Stimulated activated CD8-positive, alpha-beta memory T cell treated with anti-CD3 and anti-CD28 coated beads, Interleukin-15, amount 100 ng/mL, for 24 hours (primary cell): ENCODE data around the gene UBE2J2.
"Not testable (repeated sequence)": the region's sequence is repeated elsewhere in the genome, so short reads cannot be mapped to it uniquely, and the experiment has no call there.

Experiments used
- DNase-seq: peaks from one replicate; pipeline ENCODE4 v3.0.0-alpha.2; 2020; ENCODE audit warnings: low read depth

UBE2J2 gene

GRCh38 chr1:1273512-1274298, at the start of gene UBE2J2:
TSS of gene UBE2J2 (minus strand) at chr1:1273854. CDS start at chr1:1267992, 5,862 bp downstream.
- peak; percentile 85 for DNase-seq

GRCh38 chr1:1322952-1323351, 49.3 kb upstream of the UBE2J2 start:
- DNase-seq = no peak

GRCh38 chr1:1322418-1322817, 48.8 kb upstream of the UBE2J2 start:
- DNase-seq = no peak

GRCh38 chr1:1321477-1321876, 47.8 kb upstream of the UBE2J2 start:
- no peak for DNase-seq

- DNase-seq = no peak
These were observed 47.2 kb upstream of the UBE2J2 start for GRCh38 chr1:1320666-1321448.

- no peak for DNase-seq
These were observed 45.9 kb upstream of the UBE2J2 start for GRCh38 chr1:1319646-1319941.

GRCh38 chr1:1318777-1319645, 45.4 kb upstream of the UBE2J2 start:
- DNase-seq = no peak

- DNase-seq = no peak
These were observed 44.5 kb upstream of the UBE2J2 start for GRCh38 chr1:1318131-1318652.

- no peak for DNase-seq
These were observed 43.8 kb upstream of the UBE2J2 start for GRCh38 chr1:1317420-1317819.

GRCh38 chr1:1316199-1316598, 42.5 kb upstream of the UBE2J2 start:
- DNase-seq = not testable (repeated sequence)

GRCh38 chr1:1315435-1315954, 41.8 kb upstream of the UBE2J2 start:
- no peak for DNase-seq

GRCh38 chr1:1314678-1315335, 41.2 kb upstream of the UBE2J2 start:
- DNase-seq = no peak

GRCh38 chr1:1314237-1314586, 40.6 kb upstream of the UBE2J2 start:
- no peak for DNase-seq

- DNase-seq = no peak
These were observed 40.0 kb upstream of the UBE2J2 start for GRCh38 chr1:1313500-1314236.

GRCh38 chr1:1312450-1313314, 39.0 kb upstream of the UBE2J2 start:
- no peak for DNase-seq

GRCh38 chr1:1311107-1312104, 37.8 kb upstream of the UBE2J2 start:
- DNase-seq = no peak

- DNase-seq = no peak
These were observed 36.9 kb upstream of the UBE2J2 start for GRCh38 chr1:1310476-1311053.

- no peak for DNase-seq
These were observed 36.4 kb upstream of the UBE2J2 start for GRCh38 chr1:1310109-1310385.
